Gastrocnemius medialis (tissue), 4 donors: ENCODE results near the gene RNF167. TPM values are rescaled to one million over a fixed set of nuclear protein-coding genes. Genes with fewer than 3 reads are reported as not detected.

Experiments
- ATAC-seq, 2 donors: fragments of 150-250 bp; one replicate each; pipeline ENCODE4 v1.9.1; 2016
- DNase-seq, 2 donors: peaks; one replicate each; pipeline ENCODE4 v3.0.0-alpha.2; 2019
- H3K27ac ChIP-seq, 4 donors: fragments of 200-600 bp; sonication (generic); 1 replicate in 1 of 4; 2 replicates in 3 of 4; pipeline ENCODE4 v1.5.1; 2016 to 2018; ENCODE audit warnings: mild to moderate bottlenecking in 2 of 4, moderate library complexity in 1 of 4
- H3K27me3 ChIP-seq, 3 donors: fragments of 200-600 bp; sonication (generic) in 2 of 3; 1 replicate in 1 of 3; 2 replicates in 2 of 3; pipeline versions ENCODE4 v1.5.1 to v1.6.0; 2016 to 2019; ENCODE audit warnings: mild to moderate bottlenecking in 1 of 3, moderate library complexity in 1 of 3
- H3K36me3 ChIP-seq, 2 donors: fragments of 200-600 bp; sonication (generic) in 1 of 2; one replicate each; pipeline ENCODE4 v1.5.1; 2017 to 2018
- H3K4me1 ChIP-seq, 2 donors: fragments of 200-600 bp; sonication (generic) in 1 of 2; one replicate each; pipeline ENCODE4 v1.5.1; 2016 to 2017; ENCODE audit warnings: mild to moderate bottlenecking in 2 of 2
- H3K4me3 ChIP-seq, 4 donors: fragments of 200-600 bp; sonication (generic) in 3 of 4; 1 replicate in 1 of 4; 2 replicates in 3 of 4; pipeline ENCODE4 v1.5.1; 2016 to 2019; ENCODE audit warnings: mild to moderate bottlenecking in 2 of 4
- H3K9me3 ChIP-seq, 3 donors: fragments of 200-600 bp; sonication (generic) in 2 of 3; 1 replicate in 1 of 3; 2 replicates in 2 of 3; pipeline ENCODE4 v1.5.1; 2016 to 2019
- CTCF ChIP-seq, 5 experiments: fragments of 450-650 bp in 3 of 5; fragments of 200-600 bp in 2 of 5; sonication (generic) in 2 of 5; IDR thresholded peaks in 4 of 5; conservative IDR thresholded peaks in 1 of 5; 1 replicate in 4 of 5; 2 replicates in 1 of 5; pipeline ENCODE4 v1.5.1; 2016 to 2019; ENCODE audit warnings: antibody characterized with exemption in 5 of 5, mild to moderate bottlenecking in 3 of 5, moderate library complexity in 3 of 5
- POLR2A ChIP-seq, 2 donors: fragments of 450-650 bp; IDR thresholded peaks; one replicate each; pipeline ENCODE4 v1.6.1; 2017; ENCODE audit warnings: antibody characterized with exemption in 2 of 2, mild to moderate bottlenecking in 2 of 2, moderate library complexity in 2 of 2
- in situ Hi-C, 4 donors: fragments of 200-750 bp; cut with MboI; loops; one replicate each; pipeline versions ENCODE4 v1.15.0 to v1.8.0; 2017; ENCODE audit warnings: low sequenced_read_pairs in 4 of 4
- intact Hi-C: fragments of 100-400 bp; cut with DNase I; formaldehyde crosslinking; loops from one replicate; pipeline ENCODE4 v1.15.1; 2023; ENCODE audit warnings: low total_unique reads
- total RNA-seq, 4 donors: library from RNA; depleted of rRNA; stranded (reverse); fragments of >200 nt; gene quantifications; one replicate each; pipeline versions ENCODE4 v1.1.0 to v1.2.3, GENCODE V29; 2016

Gene RNF167
- 10 to 100 TPM; 51.2 to 99.5 (median 75.2) TPM for total RNA-seq

- in situ Hi-C loops = loop anchor here in 1 of 4 donors (5.0 kb wide), 1 partner anchor 42 kb away; no protein-coding TSS in a partner anchor
Observed at GRCh38 chr17:4939796-4940554, at the start of gene RNF167, which contains the start of gene SLC25A11. Gene RNF167 (plus strand): TSS chr17:4940268. CDS start chr17:4940910, 642 bp downstream. Gene SLC25A11 (minus strand): TSS chr17:4940046. CDS start chr17:4939910, 136 bp downstream.

GRCh38 chr17:4891411-4892410, 48.4 kb upstream of the RNF167 start:
- Histone ChIP-seq H3K27me3 (no peaks in the 10 kb centered on the region), H3K4me3 (no peak overlapping the region), H3K36me3 (peaks cover 0 to 87% of the 10 kb centered on the region in 2 donors), H3K9me3 (no peaks in the 10 kb centered on the region), H3K4me1 (no peaks in the 10 kb centered on the region), H3K27ac (no peak overlapping the region)
- DNase-seq (no peak), ATAC-seq (no peak)
- in situ Hi-C loops (loop anchor here in 2 of 4 donors (25.0 kb wide), 1 partner anchor 104 kb away; the partner anchor contains the start of genes GLTPD2 (in 2 of the 2), PSMB6 (in 2 of the 2) and VMO1 (in 2 of the 2)), intact Hi-C loops (no loop called here)
- no peak for TF ChIP-seq CTCF (IDR thresholded peaks at IDR 0.05 in 4 of 5, conservative IDR thresholded peaks at IDR 0.05 in 1 of 5)
- TF ChIP-seq POLR2A (IDR thresholded peaks at IDR 0.05) = no peak

More at GRCh38 chr17:4939796-4940554, at the start of gene RNF167, which contains the start of gene SLC25A11:
- peak; percentile 83 to 89 for TF ChIP-seq POLR2A (IDR thresholded peaks at IDR 0.05)
- peak in 1 of 5 experiments; percentile 30 for TF ChIP-seq CTCF (IDR thresholded peaks at IDR 0.05 in 4 of 5, conservative IDR thresholded peaks at IDR 0.05 in 1 of 5)
- peak within 1 kb of the TSS; percentile 91 to 98 (median 92) for H3K4me3 ChIP-seq
- intact Hi-C loops = loop anchor here (2.0 kb wide), 4 partner anchors 27 to 61 kb away; partner anchors contain the start of genes CAMTA2 and SPAG7
- H3K4me1 ChIP-seq = peaks cover 43 to 47% of the 10 kb centered on the region in 2 donors
- H3K27ac ChIP-seq = peak within 1 kb of the TSS; percentile 94 to 97 (median 94)
- H3K36me3 ChIP-seq = peaks cover 0 to 47% of the 10 kb centered on the region in 2 donors
- H3K27me3 ChIP-seq = no peaks in the 10 kb centered on the region
- ATAC-seq (peak; percentile 87 to 90), DNase-seq (peak; percentile 94 to 98)
- H3K9me3 ChIP-seq = no peaks in the 10 kb centered on the region

- H3K4me3 ChIP-seq = no peak overlapping the region
- H3K27me3 ChIP-seq = no peaks in the 10 kb centered on the region
- peaks cover 0 to 84% of the 10 kb centered on the region in 2 donors for H3K36me3 ChIP-seq
- no peaks in the 10 kb centered on the region for H3K4me1 ChIP-seq
- no peaks in the 10 kb centered on the region for H3K9me3 ChIP-seq
- ATAC-seq = no peak
- DNase-seq = no peak
- TF ChIP-seq CTCF (IDR thresholded peaks at IDR 0.05 in 4 of 5, conservative IDR thresholded peaks at IDR 0.05 in 1 of 5) (no peak), POLR2A (IDR thresholded peaks at IDR 0.05) (no peak)
- H3K27ac ChIP-seq = no peak overlapping the region
- intact Hi-C loops (no loop called here), in situ Hi-C loops (loop anchor here in 2 of 4 donors (25.0 kb wide), 1 partner anchor 105 kb away; the partner anchor contains the start of genes GLTPD2 (in 2 of the 2), PSMB6 (in 2 of the 2) and VMO1 (in 2 of the 2))
Observed at GRCh38 chr17:4892499-4893221, 47.4 kb upstream of the RNF167 start.

- ATAC-seq = no peak
- Histone ChIP-seq H3K36me3 (peaks cover 0 to 78% of the 10 kb centered on the region in 2 donors), H3K4me3 (no peak overlapping the region), H3K27me3 (no peaks in the 10 kb centered on the region), H3K9me3 (no peaks in the 10 kb centered on the region), H3K27ac (no peak overlapping the region), H3K4me1 (no peaks in the 10 kb centered on the region)
- in situ Hi-C loops = loop anchor here in 2 of 4 donors (25.0 kb wide), 1 partner anchor 106 kb away; the partner anchor contains the start of genes GLTPD2 (in 2 of the 2), PSMB6 (in 2 of the 2) and VMO1 (in 2 of the 2)
- no peak for DNase-seq
- no peak for TF ChIP-seq CTCF (IDR thresholded peaks at IDR 0.05 in 4 of 5, conservative IDR thresholded peaks at IDR 0.05 in 1 of 5)
- no peak for TF ChIP-seq POLR2A (IDR thresholded peaks at IDR 0.05)
- intact Hi-C loops = no loop called here
Observed at GRCh38 chr17:4893272-4893671, 46.8 kb upstream of the RNF167 start.
